Progenitor cell of endocrine pancreas (in vitro differentiated cells): ENCODE measurements around the gene DENND1C. TPM values are rescaled to one million over a fixed set of nuclear protein-coding genes. Genes with fewer than 3 reads are reported as not detected.

Source experiments
- DNase-seq: peaks from one replicate; pipeline ENCODE4 v3.0.0; 2021; ENCODE audit warnings: low spot score; ENCODE audit not compliant: unreplicated experiment
- H3K27ac Mint-ChIP-seq: 2 replicates; pipeline ENCODE4 v1.8.0; 2021; ENCODE audit warnings: mild to moderate bottlenecking, moderate library complexity, mixed read lengths
- H3K27me3 Mint-ChIP-seq: 2 replicates; pipeline ENCODE4 v1.8.0; 2021; ENCODE audit warnings: mixed read lengths
- H3K36me3 Mint-ChIP-seq: 2 replicates; pipeline ENCODE4 v1.8.0; 2022; ENCODE audit warnings: mixed read lengths; ENCODE audit not compliant: insufficient read depth
- H3K4me1 Mint-ChIP-seq: 2 replicates; pipeline ENCODE4 v1.8.0; 2021; ENCODE audit warnings: low read depth, mixed read lengths
- H3K4me3 Mint-ChIP-seq: 2 replicates; pipeline ENCODE4 v1.8.0; 2021; ENCODE audit warnings: low read depth, mild to moderate bottlenecking, moderate library complexity, mixed read lengths
- H3K9me3 Mint-ChIP-seq: 2 replicates; pipeline ENCODE4 v1.8.0; 2021; ENCODE audit warnings: low read depth, mixed read lengths
- CTCF ChIP-seq: fragments of 200-600 bp; sonication (generic); IDR thresholded peaks from one replicate; pipeline ENCODE4 v1.5.0; 2021; ENCODE audit warnings: antibody characterized with exemption, mild to moderate bottlenecking; ENCODE audit not compliant: unreplicated experiment
- total RNA-seq: library from RNA; stranded (reverse); gene quantifications from 2 replicates; pipeline ENCODE4 v1.2.1, GENCODE V29; 2021

The DENND1C gene
- total RNA-seq, 1 donor from 2014 or later, result 0.67 TPM

DNA sequence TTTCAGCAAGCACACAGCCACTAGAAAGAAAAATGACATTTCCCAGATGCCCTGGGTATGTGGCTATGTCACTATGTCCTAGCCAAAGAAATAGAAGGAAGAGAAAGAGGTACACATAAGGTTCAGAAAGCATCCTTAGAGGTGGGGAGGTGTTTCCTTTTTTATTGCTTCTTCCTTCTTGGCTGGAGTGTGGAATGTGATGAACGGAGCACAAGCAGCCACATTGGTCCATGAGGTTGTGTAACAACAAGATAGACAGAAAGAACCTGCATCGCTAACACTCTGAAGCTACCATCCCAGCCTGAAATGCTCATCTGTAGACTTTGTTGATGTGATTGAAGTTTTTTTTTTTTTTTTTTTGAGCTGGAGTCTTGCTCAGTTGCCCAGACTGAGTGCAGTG, 28.7 kb downstream of the DENND1C start:
- H3K4me1 Mint-ChIP-seq, result no peaks in the 10 kb centered on the region
- no peaks in the 10 kb centered on the region for H3K9me3 Mint-ChIP-seq
- no peak for TF ChIP-seq CTCF
- peaks cover 47% of the 10 kb centered on the region for H3K36me3 Mint-ChIP-seq
- H3K27ac Mint-ChIP-seq, result no peak overlapping the region
- DNase-seq, result no peak
- no peaks in the 10 kb centered on the region for H3K27me3 Mint-ChIP-seq
- no peak overlapping the region for H3K4me3 Mint-ChIP-seq

GRCh38 chr19:6452223-6452614, 29.4 kb downstream of the DENND1C start:
- Mint-ChIP-seq H3K36me3 (peaks cover 48% of the 10 kb centered on the region), H3K27me3 (no peaks in the 10 kb centered on the region), H3K9me3 (no peaks in the 10 kb centered on the region), H3K4me1 (no peaks in the 10 kb centered on the region), H3K4me3 (no peak overlapping the region), H3K27ac (no peak overlapping the region)
- TF ChIP-seq CTCF, result no peak
- DNase-seq, result no peak

- H3K27me3 Mint-ChIP-seq, result no peaks in the 10 kb centered on the region
- no peaks in the 10 kb centered on the region for H3K9me3 Mint-ChIP-seq
- H3K4me1 Mint-ChIP-seq, result no peaks in the 10 kb centered on the region
- TF ChIP-seq CTCF, result no peak
- no peak overlapping the region for H3K4me3 Mint-ChIP-seq
- peaks cover 49% of the 10 kb centered on the region for H3K36me3 Mint-ChIP-seq
- H3K27ac Mint-ChIP-seq, result no peak overlapping the region
- DNase-seq, result no peak
Observed at GRCh38 chr19:6451583-6452222, 29.9 kb downstream of the DENND1C start.

- no peak overlapping the region for H3K27ac Mint-ChIP-seq
- H3K4me3 Mint-ChIP-seq, result no peak overlapping the region
- no peaks in the 10 kb centered on the region for H3K27me3 Mint-ChIP-seq
- TF ChIP-seq CTCF, result no peak
- no peaks in the 10 kb centered on the region for H3K9me3 Mint-ChIP-seq
- H3K4me1 Mint-ChIP-seq, result no peaks in the 10 kb centered on the region
- H3K36me3 Mint-ChIP-seq, result peaks cover 50% of the 10 kb centered on the region
- no peak for DNase-seq
Observed at GRCh38 chr19:6450166-6450565, 31.4 kb downstream of the DENND1C start.

GRCh38 chr19:6448045-6448444, 33.5 kb downstream of the DENND1C start:
- no peak for TF ChIP-seq CTCF
- DNase-seq, result no peak
- no peaks in the 10 kb centered on the region for H3K9me3 Mint-ChIP-seq
- H3K27ac Mint-ChIP-seq, result no peak overlapping the region
- no peaks in the 10 kb centered on the region for H3K27me3 Mint-ChIP-seq
- no peaks in the 10 kb centered on the region for H3K4me1 Mint-ChIP-seq
- H3K4me3 Mint-ChIP-seq, result no peak overlapping the region
- peaks cover 32% of the 10 kb centered on the region for H3K36me3 Mint-ChIP-seq
